ENCODE data around the gene MRPS21.

GRCh38 chr1:150268340-150268704 lies 25.3 kb upstream of the MRPS21 start:
- no peak for TF ChIP-seq CTCF (IDR thresholded peaks at IDR 0.05)
- no peak for TF ChIP-seq POLR2A (IDR thresholded peaks at IDR 0.05)
